GM12873 (cell line): ENCODE results near the gene UCP3.

Experiments used
- TF ChIP-seq, protein P1 (sequence below): IDR thresholded peaks from 2 replicates; pipeline ENCODE4 v1.5.1; 2012; ENCODE audit warnings: low read depth, mild to moderate bottlenecking, moderate library complexity, low read length, control low read depth; ENCODE audit not compliant: insufficient read depth; ENCODE audit errors: missing control alignments

Gene UCP3

DNA sequence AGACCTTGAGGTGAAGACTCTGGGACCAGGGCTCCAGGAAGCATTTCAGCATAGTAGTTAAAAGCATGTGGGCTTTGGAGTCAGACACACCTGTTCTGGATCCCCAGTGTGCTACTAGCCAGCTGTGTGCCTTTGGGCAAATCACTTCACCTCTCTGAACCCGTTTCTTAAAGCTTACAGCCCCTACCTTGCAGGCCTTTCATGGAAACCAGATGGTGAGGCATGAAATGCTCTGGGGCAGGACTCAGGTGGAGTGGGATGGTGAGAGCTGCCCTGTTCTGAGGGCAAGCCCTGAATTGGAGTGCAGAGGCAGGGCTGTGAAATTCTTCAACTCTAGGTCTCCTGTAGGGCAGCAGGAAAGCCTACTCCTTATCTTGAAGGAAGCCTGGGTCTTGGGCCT lies 36.7 kb downstream of the UCP3 start:
- TF ChIP-seq, protein P1, sequence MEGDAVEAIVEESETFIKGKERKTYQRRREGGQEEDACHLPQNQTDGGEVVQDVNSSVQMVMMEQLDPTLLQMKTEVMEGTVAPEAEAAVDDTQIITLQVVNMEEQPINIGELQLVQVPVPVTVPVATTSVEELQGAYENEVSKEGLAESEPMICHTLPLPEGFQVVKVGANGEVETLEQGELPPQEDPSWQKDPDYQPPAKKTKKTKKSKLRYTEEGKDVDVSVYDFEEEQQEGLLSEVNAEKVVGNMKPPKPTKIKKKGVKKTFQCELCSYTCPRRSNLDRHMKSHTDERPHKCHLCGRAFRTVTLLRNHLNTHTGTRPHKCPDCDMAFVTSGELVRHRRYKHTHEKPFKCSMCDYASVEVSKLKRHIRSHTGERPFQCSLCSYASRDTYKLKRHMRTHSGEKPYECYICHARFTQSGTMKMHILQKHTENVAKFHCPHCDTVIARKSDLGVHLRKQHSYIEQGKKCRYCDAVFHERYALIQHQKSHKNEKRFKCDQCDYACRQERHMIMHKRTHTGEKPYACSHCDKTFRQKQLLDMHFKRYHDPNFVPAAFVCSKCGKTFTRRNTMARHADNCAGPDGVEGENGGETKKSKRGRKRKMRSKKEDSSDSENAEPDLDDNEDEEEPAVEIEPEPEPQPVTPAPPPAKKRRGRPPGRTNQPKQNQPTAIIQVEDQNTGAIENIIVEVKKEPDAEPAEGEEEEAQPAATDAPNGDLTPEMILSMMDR: no peak

DNA sequence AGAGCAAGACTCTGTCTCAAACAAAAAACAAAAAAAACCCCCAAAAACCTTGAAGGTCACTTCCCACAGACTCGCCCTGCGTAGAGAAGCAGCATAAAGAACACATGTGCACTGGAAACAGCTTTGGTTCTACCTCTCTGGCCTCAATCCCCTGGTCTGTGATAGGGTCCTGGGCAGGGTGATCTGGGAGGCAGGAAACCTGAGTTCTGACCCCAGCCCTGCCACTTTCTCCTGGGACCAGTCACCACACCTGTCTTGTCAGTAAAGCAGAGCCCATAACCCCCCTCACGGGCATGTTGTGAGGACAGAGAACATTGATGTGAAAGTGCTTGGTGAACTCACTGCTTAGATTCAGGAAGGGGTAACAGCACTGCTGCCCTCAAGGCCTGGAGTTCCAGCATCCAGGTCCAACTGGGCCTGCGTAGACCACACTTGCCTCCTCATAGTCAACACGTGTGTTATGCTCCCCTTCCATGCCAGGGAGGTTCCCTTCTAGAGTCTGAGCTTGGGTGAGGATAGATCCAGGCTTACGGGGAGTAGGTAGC lies 37.6 kb downstream of the UCP3 start:
- TF ChIP-seq, protein P1: no peak

DNA sequence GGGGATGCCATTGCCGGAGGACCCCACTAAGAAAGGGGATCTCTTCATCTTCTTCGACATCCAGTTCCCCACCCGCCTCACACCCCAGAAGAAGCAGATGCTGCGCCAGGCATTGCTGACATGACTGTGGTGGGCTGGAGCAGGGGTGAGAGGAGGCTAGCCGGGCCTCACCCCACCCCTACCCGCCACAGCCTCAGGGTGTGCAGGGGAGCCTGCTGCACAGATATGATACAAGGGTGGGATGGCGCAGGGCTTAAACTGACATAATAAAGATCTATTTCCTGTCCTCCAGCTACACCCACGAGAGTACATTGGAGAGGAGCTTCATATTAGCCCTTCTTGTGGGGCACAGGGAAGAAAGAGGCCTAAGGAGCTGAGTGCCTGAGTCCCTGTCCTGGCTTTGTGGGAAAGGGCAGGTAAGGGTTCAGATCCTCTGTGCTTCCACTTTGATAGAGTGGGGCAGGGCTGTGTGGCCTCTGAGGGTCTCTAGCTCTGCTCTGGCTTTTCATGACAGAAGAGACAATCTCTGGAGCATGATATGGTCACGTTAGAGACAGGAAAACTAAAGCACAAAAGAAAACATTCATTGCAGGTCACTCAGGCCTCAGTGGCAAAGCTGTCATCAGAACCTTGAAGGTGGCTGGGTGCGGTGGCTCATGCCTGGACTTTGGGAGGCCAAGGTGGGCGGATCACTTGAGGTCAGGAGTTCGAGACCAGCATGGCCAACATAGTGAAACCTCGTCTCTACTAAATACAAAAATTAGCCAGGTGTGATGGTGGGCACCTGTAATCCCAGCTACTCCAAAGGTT lies 38.7 kb downstream of the UCP3 start:
- TF ChIP-seq, protein P1: no peak

DNA sequence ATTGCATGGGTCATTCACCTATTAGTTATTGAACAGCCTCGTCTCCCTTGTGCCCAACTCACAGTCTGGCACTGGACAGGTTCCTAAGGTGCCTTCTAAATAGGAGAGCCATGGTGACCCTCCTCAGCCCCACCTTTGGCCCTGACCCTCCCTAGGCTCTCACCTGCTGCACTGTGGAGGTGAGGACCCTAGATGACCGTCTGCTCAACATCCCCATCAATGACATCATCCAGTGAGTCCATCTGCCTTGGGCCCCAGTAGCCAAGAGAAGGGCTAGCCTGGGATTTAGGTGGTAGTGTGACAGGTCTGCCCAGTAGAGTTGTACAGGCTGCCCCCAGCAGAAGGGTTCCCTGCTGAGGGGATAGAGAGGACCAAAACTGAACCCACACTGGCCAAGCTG lies 39.8 kb downstream of the UCP3 start:
- TF ChIP-seq, protein P1: no peak

DNA sequence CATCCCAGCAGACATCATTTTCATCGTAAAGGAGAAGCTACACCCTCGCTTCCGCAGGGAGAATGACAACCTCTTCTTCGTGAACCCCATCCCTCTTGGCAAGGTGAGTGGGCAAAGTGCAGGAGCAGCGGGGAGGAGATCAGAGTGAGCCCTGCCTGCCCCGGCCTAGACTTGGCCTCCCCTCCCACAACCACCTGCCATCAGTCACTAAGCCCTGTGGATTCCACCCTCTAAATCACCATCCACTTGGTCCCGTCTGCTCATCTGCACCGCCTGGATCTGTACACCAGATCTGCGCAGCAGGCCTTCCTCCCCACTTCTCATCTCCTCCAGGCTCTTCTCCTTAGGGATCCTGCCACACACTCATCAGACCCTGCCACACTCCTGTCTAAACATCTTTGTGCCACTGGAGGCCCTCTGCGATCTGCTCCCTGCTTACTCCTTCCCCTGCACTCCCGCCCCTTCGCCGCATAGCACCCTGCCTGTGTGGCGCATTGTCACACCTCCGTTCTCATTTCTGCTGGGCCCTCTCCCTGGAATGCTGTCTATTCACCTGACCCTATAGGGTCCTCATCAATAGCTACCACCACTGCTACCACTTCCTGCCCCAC lies 40.4 kb downstream of the UCP3 start:
- TF ChIP-seq, protein P1: no peak

DNA sequence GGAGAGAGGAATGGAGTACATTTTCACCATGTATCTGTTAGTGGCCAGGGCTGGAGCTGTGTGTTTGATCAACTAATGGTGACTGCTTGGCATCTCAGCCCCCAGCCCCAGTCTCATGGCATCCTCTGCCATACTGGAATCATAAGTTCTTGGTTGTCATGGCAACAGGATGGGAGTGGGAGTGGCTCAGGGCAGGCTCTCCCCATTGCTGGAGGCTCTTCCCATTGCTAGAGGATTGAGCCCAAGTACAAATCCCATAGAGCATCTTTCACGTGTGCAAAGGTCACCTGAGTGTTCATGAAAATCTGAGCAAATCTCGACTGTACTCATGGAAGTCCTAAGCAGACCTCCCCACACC lies 43.1 kb downstream of the UCP3 start:
- TF ChIP-seq, protein P1: no peak

DNA sequence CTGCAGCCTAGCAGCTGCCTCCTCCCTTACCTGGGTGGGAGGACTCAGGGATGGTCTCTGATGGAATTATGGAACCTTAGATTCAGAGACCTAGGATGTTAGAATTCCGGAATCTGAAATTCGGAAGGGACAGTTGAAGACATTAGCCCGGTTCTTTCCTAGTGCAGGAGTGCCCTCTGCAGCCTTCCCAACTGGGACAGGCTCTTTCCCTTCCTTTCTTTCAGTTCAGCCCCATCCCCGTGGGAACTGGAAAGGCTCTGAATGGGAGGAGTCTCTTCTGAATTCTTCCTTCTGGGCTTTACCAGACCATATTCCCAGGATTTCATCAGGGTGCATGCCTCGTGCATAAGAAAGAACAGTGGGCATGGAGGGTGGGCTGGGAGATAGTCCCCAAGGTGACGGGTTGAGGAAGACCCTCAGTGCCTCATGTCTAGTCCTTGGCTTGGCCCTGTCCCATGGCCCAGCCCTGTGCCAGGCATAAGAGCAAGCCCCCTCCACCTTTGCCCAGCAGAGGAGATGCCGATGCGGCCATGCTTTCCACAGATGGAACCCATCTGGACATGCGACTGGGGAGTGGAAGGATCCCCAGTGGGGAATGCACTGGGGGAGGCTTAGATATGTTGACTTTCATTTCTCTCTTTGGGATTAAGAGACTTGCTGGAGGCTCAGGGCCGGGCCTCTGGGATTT lies 43.7 kb downstream of the UCP3 start:
- TF ChIP-seq, protein P1: no peak
